ENCODE results near the gene TOM1L2. TPM values are rescaled to one million over a fixed set of nuclear protein-coding genes. Genes with fewer than 3 reads are reported as not detected.
A peak's percentile ranks its signal among the peaks of the same experiment; 100 is the strongest.

Gene TOM1L2
- 100 to 1,000 TPM in 1 of 3 donors, 10 to 100 TPM in 2; 67.8 to 101 (median 87.7) TPM for total RNA-seq
- long read RNA-seq, donor 1, transcript TOM1L2-202 (15 exons, 2,418 nt): major isoform, 5 of 84 reads
- long read RNA-seq, donor 1, partial matches to known transcripts: 4 of 84 reads
- long read RNA-seq, donor 1, other reads (novel, unspliced or antisense): 74 of 84 reads
- long read RNA-seq, donor 2, partial matches to known transcripts: 3 of 13 reads
- long read RNA-seq, donor 2, other reads (novel, unspliced or antisense): 9 of 13 reads

GRCh38 chr17:17972126-17972951 lies at the start of gene TOM1L2, which contains the start of gene DRC3:
Gene TOM1L2 (minus strand): TSS chr17:17972400. CDS start chr17:17972313, 87 bp downstream.
Gene DRC3 (plus strand): TSS chr17:17972862. CDS start chr17:17977599, 4,737 bp downstream.
- Histone ChIP-seq H3K36me3 (ENCODE audit: low read depth) (no peaks in the 10 kb centered on the region), H3K4me1 (ENCODE audit: low read depth) (peaks cover 10% of the 10 kb centered on the region), H3K4me3 (peak within 1 kb of the TSS; percentile 84), H3K9me3 (no peaks in the 10 kb centered on the region)
- TF ChIP-seq CTCF (IDR thresholded peaks at IDR 0.05): no peak
- peak; percentile 100 for DNase-seq
- ATAC-seq: peak; percentile 95
- intact Hi-C loops (cut with DNase I, micrococcal nuclease): no loop called here

DNA sequence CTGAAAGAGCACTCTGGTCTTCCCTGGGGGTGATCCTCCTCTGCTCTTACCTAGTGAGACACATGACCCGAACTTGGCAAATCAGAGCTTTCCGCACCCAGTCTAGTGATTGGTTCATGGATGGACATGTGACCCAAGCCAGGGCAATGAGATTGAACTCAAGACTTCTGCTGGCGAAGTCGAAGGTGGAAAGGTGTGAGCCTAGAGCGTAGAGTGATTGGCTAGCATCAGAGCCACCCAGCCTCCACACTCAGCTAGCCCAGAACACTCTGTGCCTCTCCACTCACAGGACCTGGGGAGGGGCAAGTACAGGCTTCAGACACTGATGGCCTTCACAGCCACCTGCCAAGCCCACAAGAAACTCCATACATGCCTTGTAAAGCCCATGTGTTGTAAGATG lies 49.2 kb upstream of the TOM1L2 start:
- intact Hi-C loops (cut with DNase I, micrococcal nuclease): loop anchor here in 1 of 2 donors (10.0 kb wide), 1 partner anchor 137 kb away; no protein-coding TSS in a partner anchor
- TF ChIP-seq CTCF (IDR thresholded peaks at IDR 0.05): no peak
- no peak for ATAC-seq
- H3K9me3 ChIP-seq: no peaks in the 10 kb centered on the region
- no peak for DNase-seq
- no peak overlapping the region for H3K4me3 ChIP-seq
- H3K36me3 ChIP-seq (ENCODE audit: low read depth): no peaks in the 10 kb centered on the region
- no peaks in the 10 kb centered on the region for H3K4me1 ChIP-seq (ENCODE audit: low read depth)

- ATAC-seq (no peak), DNase-seq (no peak)
- Histone ChIP-seq H3K4me1 (ENCODE audit: low read depth) (no peaks in the 10 kb centered on the region), H3K4me3 (no peak overlapping the region), H3K36me3 (ENCODE audit: low read depth) (no peaks in the 10 kb centered on the region), H3K9me3 (no peaks in the 10 kb centered on the region)
- intact Hi-C loops (cut with DNase I, micrococcal nuclease): loop anchor here in 1 of 2 donors (10.0 kb wide), 1 partner anchor 136 kb away; no protein-coding TSS in a partner anchor
- no peak for TF ChIP-seq CTCF (IDR thresholded peaks at IDR 0.05)
Measured at GRCh38 chr17:18020971-18021370, 48.8 kb upstream of the TOM1L2 start.

- H3K9me3 ChIP-seq: no peaks in the 10 kb centered on the region
- ATAC-seq (no peak), DNase-seq (no peak)
- no peak for TF ChIP-seq CTCF (IDR thresholded peaks at IDR 0.05)
- H3K36me3 ChIP-seq (ENCODE audit: low read depth): no peaks in the 10 kb centered on the region
- H3K4me3 ChIP-seq: no peak overlapping the region
- no peaks in the 10 kb centered on the region for H3K4me1 ChIP-seq (ENCODE audit: low read depth)
- intact Hi-C loops (cut with DNase I, micrococcal nuclease): loop anchor here in 1 of 2 donors (10.0 kb wide), 1 partner anchor 135 kb away; no protein-coding TSS in a partner anchor
Measured at GRCh38 chr17:18019838-18020154, 47.6 kb upstream of the TOM1L2 start.

DNA sequence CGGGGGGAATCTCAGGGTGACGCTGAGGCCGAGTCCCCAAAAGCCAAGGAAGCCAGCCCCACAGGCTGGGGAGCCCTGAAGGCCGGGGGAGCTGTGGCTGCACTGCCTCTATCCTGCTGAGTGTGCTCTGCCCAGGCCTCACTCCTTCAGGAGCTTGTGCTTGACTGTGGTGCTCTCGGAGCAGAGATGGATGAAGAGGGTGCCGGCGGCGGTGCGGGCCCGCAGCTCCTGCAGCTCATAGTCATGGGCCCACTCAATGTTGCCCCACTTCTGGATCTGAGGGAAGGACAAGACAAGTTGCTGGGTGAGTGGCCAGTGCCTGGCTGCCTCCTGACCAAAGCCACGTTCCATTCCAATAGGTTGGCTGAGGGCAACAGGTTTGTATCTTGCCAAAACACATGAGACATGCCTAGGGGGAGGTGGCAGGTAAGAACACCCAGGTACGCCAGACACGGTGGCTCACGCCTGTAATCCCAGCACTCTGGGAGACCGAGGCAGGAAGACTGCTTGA lies 46.3 kb upstream of the TOM1L2 start:
- ATAC-seq (no peak), DNase-seq (no peak)
- Histone ChIP-seq H3K9me3 (no peaks in the 10 kb centered on the region), H3K4me3 (no peak overlapping the region), H3K36me3 (ENCODE audit: low read depth) (no peaks in the 10 kb centered on the region), H3K4me1 (ENCODE audit: low read depth) (no peaks in the 10 kb centered on the region)
- intact Hi-C loops (cut with DNase I, micrococcal nuclease): no loop called here
- no peak for TF ChIP-seq CTCF (IDR thresholded peaks at IDR 0.05)

All from mucosa of descending colon (tissue), 3 donors.